Embryonic facial prominence (tissue), 1 donor: ENCODE data around the gene SPDYA.
"Not testable (repeated sequence)": the region's sequence is repeated elsewhere in the genome, so short reads cannot be mapped to it uniquely, and the experiment has no call there.

Source experiments
- DNase-seq: peaks from one replicate; pipeline ENCODE4 v3.0.0-alpha.2; 2016; ENCODE audit errors: extremely low spot score

Gene SPDYA

GRCh38 chr2:28810384-28811285 is at the start of gene SPDYA:
Gene SPDYA, plus strand, starts transcription at chr2:28810834. Its CDS starts 5,181 bp downstream, at chr2:28816015.
- DNase-seq = peak; percentile 30

GRCh38 chr2:28761420-28761819 is 49.2 kb upstream of the SPDYA start:
- DNase-seq = no peak

DNA sequence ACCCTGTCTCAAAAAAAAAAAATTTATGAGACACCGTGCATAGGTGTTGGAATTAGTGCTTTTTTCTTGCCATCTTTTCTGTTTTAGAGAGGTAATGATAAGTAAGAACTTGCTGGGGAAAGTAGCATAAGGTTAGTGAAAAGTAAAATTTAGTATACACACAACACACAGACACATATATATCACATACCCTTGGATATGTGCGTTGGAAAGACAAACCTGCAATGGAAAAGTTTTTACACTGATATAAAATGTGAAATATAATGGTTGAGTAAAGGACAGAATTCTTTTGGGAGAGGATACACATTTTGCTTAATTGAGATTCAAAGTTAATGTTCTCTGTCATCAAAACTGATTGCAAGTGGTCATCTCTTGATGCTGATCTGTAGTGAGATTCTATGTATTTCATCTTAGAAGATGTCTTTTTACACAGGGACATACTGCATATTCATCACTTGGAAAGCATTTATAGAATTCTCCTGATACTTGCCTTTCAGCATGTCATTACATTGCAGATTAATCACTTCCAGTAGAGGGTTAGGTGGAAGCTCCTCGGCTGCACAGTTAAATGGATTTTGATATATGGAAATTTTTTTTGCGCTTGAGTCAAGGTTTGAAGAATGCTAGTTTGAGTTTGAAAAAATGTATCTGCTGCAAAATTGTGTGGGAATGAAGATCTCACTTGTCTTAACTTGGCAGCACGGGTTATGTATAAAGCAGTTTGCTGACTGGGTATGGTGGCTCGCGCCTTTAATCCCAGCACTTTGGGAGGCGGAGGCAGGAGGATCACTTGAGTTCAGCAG is 45.5 kb upstream of the SPDYA start:
- no peak for DNase-seq

DNA sequence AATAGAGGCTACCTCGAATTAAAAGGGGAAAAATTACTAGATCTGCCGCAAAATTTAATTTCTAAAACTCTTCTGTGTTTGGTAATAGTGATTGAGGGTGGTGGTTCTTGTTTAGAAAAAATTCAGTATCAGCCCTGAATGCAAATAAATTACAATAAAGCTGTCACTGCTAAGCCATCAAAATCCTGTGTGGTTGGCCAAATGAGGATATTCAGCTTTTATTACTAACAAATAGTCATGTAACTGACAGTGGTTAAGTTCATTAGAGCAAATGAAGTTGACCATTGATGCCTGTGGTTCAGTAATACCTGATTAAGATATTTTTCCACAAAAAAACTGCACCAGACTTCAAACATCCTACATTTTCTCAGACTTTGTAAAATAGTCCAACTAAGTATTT is 44.6 kb upstream of the SPDYA start:
- DNase-seq = no peak

GRCh38 chr2:28767337-28767736 is 43.3 kb upstream of the SPDYA start:
- no peak for DNase-seq

GRCh38 chr2:28768422-28768821 is 42.2 kb upstream of the SPDYA start:
- no peak for DNase-seq

DNA sequence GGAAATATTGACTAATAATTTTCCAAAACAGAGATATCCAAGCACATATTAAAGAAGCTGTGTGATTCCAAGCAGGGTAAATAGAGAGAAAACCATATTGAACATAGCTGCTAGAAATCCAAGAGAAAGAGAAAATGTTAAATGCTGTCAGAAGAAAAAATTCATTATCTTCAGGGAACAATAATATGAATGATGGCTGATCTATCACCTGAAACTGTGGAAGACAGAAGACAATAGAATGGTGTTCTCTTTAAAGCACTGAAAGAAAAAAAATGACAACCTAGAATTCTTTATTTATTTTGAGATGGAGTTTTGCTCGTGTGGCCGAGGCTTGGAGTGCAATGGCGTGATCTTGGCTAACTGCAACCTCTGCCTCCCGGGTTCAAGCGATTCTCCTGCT is 41.7 kb upstream of the SPDYA start:
- DNase-seq = no peak

DNA sequence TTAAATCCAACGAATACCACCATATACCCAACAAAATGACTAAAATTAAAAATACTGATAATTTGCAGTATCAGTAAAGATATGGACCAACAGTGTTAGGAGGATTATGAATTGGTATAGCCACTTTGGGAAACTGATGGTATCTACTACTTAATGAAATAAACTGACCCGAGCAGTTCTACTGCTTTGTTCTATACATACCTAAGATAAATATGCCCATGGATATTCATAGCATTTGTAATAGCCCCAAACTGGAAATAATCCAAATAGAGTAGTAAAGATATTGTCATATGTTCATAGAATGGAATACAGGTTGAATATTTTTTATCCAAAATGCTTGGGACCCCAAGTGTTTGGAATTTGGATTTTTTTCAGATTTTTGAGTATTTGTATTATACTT is 38.3 kb upstream of the SPDYA start:
- DNase-seq = no peak

- DNase-seq = no peak
Observed at GRCh38 chr2:28776471-28776870, 34.2 kb upstream of the SPDYA start.

- no peak for DNase-seq
Observed at GRCh38 chr2:28778392-28778791, 32.2 kb upstream of the SPDYA start.

DNA sequence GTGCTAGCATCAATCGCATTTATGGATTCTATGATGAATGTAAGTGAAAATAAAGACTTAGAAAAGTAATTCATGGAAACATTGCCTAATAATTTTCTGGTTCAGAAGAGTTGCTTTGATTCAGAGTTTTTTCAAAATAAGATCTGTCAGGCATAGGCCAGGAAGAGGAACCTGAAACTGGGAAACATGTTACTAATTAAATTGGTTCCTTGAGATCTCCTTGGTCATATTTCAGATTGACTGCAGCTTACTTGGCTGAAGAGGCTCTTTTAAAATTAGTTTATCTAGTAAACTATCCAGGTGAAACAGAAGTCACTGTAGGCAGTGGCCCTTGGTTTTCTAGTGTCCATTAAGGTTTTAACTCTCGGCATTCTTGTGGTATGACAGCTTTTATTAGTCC is 31.6 kb upstream of the SPDYA start:
- no peak for DNase-seq

GRCh38 chr2:28780496-28780895 is 30.1 kb upstream of the SPDYA start:
- DNase-seq = no peak

DNA sequence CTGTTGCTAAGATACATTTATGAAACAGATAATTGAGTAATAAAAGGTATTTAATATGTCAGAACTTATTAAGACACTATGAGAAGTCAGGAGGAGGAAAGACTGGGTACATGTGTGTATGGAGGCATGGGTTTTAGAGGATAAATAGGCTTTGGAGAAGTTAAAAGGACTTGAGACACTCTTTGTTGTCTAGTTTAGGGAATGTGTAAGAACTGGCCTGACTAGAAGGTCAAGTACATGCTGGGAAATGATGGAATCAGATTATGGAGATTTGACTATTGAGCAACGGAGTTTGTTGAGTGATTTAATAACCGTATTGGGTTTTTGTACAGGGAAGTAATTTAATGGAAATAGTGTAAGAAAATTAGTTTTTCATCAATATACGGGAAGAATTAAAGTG is 28.2 kb upstream of the SPDYA start:
- no peak for DNase-seq

- DNase-seq = not testable (repeated sequence)
Observed at GRCh38 chr2:28784570-28784969, 26.1 kb upstream of the SPDYA start.

DNA sequence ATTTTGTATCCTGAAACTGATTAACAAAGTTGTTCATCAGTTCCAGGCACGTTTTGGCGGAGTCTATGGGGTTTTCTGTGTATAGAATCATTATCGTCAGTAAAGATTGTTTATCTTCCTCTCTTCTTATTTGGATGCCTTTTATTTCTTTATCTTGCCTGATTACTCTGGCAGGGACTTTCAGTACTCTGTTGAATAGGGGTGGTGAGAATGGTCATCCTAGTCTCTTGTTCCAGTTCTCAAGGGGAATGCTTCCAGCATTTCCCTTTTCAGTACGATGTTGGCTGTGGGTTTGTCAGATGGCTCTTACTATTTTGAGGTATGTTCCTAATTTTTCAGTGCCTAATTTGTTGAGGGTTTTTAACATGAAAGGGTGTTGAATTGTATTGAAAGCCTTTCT is 14.0 kb upstream of the SPDYA start:
- no peak for DNase-seq

DNA sequence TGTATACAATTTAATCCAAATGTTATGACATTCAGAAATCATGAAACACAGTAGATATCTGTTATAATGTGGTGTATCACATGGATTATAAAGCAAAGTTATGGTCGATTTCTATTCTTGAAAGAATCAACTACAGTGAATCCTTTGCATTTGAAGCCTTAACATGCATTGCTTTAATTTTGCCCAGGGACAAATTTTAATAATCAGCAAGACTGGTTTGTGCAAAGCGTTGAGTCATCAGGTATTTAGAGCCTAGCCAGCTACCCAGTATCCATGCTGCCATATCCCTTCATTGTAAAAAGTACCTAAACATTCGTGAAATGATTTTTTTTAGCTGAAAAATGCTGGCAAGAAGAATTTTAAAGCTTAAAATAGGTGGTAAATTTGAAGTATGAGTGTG is 8.9 kb upstream of the SPDYA start:
- no peak for DNase-seq

DNA sequence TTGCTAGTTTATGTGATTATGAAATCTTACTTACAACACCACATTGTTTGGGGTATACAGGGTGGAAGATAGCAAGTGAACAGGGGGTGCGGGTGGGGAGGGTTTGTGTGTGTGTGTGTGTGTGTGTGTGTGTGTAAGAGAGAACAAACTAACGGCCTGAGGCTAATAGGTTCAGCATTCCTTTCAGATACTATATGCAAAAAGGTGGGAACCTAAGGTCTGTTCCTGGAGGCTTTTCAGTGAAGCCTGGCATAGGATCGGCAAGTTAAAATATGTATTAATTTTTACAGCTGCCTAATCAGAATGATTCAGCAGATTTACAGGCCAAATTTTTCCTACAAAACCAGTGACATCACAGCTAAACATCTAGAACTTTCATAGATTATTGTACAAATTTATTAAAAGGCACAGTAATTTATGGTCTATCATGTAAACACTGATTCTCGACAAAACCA is 7.6 kb upstream of the SPDYA start:
- DNase-seq = no peak

GRCh38 chr2:28809927-28810326 is 707 bp upstream of the SPDYA start:
- no peak for DNase-seq

DNA sequence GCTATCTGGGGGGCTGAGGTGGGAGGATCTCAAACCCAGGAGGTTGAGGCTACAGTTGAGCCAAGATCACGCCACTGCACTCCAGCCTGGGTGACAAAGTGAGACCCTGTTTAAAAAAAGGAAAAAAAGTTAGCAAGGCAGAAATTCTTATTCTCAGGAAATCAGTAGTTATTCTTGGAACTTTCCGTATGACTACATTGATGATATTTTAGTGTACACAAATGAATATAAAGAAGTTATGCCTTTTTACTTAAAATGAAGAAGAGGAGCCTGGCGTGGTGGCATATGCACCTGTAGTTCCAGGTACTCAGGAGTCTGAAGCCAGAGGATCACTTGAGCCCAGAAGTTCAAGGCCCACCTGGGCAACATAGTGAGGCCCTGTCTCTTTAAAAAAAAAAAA is 7.4 kb downstream of the SPDYA start:
- no peak for DNase-seq

DNA sequence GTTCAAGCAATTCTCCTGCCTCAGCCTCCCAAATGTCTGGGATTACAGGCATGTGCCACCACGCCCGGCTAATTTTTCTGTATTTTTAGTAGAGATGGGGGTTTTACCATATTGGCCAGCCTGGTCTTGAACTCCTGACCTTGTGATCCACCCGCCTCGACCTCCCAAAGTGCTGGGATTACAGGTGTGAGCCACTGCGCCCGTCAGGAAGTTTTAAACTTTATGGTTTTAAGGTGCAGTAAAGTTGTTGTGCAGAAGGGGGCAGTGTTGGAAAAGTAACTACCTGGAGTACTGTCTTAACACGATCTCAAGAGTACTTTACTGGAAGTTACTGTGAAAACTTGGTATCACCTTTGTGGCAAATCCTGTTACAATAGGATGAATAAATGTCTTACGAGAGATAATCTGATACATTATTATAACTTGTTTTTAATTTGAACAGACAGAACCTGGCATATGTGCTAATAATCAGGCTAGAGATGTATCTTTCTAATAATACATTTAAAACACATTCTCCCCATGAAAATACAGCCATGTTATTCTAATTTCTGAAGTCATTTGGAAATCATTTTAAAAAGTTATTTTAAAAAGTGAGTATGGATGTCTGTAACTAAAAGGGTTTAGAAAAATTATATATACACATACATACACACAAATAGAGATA is 10.8 kb downstream of the SPDYA start:
- peak; percentile 27 for DNase-seq

DNA sequence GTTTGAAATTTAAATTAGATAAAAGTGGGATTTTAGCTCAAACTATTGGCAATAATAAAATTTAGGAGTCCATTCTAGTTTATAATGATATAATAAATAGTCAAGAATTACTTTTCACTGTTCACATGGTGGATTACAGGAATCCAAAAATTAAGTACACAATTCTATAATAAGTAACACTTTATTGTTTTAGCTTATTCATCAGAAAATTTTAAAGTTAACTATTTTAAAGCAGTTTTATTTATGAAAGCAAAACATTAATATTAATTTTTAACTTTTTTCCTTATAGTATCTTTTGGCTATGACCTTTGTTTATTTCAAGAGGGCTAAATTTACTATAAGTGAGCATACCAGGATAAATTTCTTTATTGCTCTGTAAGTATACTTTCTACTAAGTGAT is 11.4 kb downstream of the SPDYA start:
- DNase-seq = no peak

DNA sequence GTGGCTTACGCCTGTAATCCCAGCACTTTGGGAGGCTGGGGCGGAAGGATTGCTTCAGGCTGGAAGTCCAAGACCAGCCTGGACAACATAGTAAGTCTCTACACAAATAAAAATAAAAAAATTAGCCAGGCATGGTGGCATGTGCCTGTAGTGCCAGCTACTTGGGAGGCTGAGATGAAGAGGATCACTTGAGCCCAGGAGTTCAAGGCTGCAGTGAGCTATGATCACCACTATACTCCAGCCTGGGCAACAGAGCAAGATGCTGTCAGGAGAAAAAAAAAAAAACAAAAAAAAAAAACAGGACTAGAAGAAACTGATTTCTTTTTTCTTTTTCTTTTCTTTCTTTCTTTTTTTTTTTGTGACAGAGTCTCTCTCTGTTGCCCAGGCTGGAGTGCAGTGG is 13.6 kb downstream of the SPDYA start:
- no peak for DNase-seq
